Measurements from ENCODE around the gene RAB37.

RAB37 gene

DNA sequence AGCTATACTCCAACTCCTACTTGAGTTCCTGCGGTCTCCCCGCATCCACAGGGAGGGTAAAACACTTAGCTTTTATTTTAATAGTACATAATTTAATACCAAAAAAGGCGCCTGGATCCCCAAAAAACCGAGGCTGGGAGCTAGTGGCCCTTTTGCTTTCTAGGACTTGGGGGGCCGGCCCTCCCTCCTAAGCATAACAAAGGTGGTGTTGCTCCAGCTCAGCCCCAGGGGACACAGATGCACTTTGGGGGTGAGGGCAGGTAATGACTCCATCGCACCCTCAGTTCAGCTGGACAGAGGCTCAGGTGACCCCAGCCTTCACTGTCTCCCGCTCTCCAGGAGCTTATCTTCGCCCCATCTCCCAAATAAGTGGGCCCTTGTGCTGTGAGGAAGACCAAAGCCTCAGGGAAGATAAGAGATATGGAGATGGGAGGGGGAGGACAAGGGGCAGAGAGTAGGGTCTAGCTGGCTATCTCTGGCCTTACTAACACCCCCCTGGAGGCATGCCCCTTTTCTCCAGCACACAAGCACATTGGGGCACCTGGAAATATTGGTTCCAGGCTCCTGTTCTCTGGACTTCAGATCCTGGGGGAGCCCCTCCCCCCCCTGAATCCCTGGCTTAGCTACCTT, 8.6 kb downstream of the RAB37 start:
- Histone ChIP-seq H3K9ac (ENCODE audit: low read depth, low read length) (no peak overlapping the region; the same call in 1 of the 2 replicates), H3K36me3 (ENCODE audit: insufficient read depth, low read length) (no peaks in the 10 kb centered on the region), H3K9me3 (ENCODE audit: control insufficient read depth, insufficient read depth, low read length) (no peaks in the 10 kb centered on the region), H3K4me1 (ENCODE audit: insufficient read depth, low read length) (peaks cover 37% of the 10 kb centered on the region)

DNA sequence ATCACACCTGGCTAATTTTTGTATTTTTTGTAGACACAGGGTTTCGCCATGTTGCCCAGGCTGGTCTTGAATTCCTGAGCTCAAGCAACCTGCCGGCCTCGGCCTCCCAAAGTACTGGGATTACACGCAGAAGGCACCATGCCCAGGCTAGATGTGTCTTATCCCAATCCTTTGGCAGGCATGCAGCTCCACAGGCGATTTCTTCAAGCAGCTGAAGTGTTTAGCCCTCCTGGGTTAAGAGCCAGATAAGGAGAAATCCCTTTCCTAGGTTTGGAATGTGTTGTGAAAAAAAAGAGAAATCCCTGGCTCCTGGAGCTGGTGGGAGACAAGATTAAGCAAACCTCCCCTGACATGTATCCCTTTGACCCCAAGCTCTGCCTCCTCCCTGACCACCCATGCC, 9.3 kb downstream of the RAB37 start:
- Histone ChIP-seq H3K9me3 (ENCODE audit: control insufficient read depth, insufficient read depth, low read length) (no peaks in the 10 kb centered on the region), H3K9ac (ENCODE audit: low read depth, low read length) (no peak overlapping the region), H3K4me1 (ENCODE audit: insufficient read depth, low read length) (peaks cover 41% of the 10 kb centered on the region), H3K36me3 (ENCODE audit: insufficient read depth, low read length) (no peaks in the 10 kb centered on the region)

DNA sequence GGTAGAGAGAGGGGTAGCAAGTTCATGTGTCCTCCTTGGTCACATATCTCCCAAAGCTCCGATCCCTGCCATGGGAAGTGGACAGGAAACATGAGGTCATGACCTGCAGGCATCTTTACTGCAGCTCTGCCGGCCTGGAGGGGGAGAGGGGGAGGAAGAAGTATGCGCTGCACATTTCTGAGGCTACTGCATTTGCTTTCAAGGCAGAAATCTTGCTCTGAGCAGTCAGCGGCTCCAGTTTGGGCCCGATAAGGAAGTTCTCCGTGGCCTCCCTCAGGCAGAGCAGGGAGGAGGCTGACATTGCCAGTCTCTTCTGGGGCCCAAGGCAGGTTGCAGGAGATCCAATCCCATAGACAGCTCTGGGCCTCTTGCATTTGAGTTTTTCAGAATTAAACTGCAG, 9.9 kb downstream of the RAB37 start:
- Histone ChIP-seq H3K9ac (ENCODE audit: low read depth, low read length) (no peak overlapping the region), H3K36me3 (ENCODE audit: insufficient read depth, low read length) (no peaks in the 10 kb centered on the region), H3K9me3 (ENCODE audit: control insufficient read depth, insufficient read depth, low read length) (no peaks in the 10 kb centered on the region), H3K4me1 (ENCODE audit: insufficient read depth, low read length) (peaks cover 40% of the 10 kb centered on the region)

DNA sequence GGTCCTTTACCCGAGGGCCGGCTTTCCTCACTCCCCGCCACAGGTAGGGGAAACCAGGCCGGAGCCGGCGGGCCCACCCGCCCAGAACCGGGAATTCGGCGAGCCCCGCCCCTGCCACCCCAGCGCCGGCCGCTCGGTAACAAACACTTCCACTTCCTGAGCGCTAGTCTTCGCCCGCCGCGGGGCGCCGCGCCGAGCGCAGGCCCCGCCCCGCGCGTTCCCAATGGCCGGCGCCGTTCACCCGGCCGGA, 11.1 kb downstream of the RAB37 start:
- H3K9me3 ChIP-seq (ENCODE audit: control insufficient read depth, insufficient read depth, low read length), result no peaks in the 10 kb centered on the region
- peak overlapping the region; percentile 54; the same call in 1 of the 2 replicates for H3K9ac ChIP-seq (ENCODE audit: low read depth, low read length)
- H3K36me3 ChIP-seq (ENCODE audit: insufficient read depth, low read length), result no peaks in the 10 kb centered on the region
- peaks cover 40% of the 10 kb centered on the region for H3K4me1 ChIP-seq (ENCODE audit: insufficient read depth, low read length)

DNA sequence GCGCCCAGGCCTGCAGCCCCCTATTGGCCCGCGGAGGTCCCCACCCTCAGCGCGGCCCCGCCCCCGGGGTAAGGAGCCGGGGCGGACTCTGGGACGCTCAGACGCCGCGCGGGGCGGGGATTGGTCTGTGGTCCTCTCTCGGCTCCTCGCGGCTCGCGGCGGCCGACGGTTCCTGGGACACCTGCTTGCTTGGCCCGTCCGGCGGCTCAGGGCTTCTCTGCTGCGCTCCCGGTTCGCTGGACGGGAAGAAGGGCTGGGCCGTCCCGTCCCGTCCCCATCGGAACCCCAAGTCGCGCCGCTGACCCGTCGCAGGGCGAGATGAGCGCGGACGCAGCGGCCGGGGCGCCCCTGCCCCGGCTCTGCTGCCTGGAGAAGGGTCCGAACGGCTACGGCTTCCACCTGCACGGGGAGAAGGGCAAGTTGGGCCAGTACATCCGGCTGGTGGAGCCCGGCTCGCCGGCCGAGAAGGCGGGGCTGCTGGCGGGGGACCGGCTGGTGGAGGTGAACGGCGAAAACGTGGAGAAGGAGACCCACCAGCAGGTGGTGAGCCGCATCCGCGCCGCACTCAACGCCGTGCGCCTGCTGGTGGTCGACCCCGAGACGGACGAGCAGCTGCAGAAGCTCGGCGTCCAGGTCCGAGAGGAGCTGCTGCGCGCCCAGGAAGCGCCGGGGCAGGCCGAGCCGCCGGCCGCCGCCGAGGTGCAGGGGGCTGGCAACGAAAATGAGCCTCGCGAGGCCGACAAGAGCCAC, 11.6 kb downstream of the RAB37 start, which contains the start of gene NHERF1:
Gene NHERF1, plus strand, starts transcription at position 100 of the 750 bp plus-strand sequence. Its CDS starts 219 bp downstream, at position 319.
- no peaks in the 10 kb centered on the region for H3K36me3 ChIP-seq (ENCODE audit: insufficient read depth, low read length)
- H3K4me1 ChIP-seq (ENCODE audit: insufficient read depth, low read length), result peaks cover 40% of the 10 kb centered on the region
- peak within 1 kb of the TSS; percentile 93 for H3K9ac ChIP-seq (ENCODE audit: low read depth, low read length)
- H3K9me3 ChIP-seq (ENCODE audit: control insufficient read depth, insufficient read depth, low read length), result no peaks in the 10 kb centered on the region

DNA sequence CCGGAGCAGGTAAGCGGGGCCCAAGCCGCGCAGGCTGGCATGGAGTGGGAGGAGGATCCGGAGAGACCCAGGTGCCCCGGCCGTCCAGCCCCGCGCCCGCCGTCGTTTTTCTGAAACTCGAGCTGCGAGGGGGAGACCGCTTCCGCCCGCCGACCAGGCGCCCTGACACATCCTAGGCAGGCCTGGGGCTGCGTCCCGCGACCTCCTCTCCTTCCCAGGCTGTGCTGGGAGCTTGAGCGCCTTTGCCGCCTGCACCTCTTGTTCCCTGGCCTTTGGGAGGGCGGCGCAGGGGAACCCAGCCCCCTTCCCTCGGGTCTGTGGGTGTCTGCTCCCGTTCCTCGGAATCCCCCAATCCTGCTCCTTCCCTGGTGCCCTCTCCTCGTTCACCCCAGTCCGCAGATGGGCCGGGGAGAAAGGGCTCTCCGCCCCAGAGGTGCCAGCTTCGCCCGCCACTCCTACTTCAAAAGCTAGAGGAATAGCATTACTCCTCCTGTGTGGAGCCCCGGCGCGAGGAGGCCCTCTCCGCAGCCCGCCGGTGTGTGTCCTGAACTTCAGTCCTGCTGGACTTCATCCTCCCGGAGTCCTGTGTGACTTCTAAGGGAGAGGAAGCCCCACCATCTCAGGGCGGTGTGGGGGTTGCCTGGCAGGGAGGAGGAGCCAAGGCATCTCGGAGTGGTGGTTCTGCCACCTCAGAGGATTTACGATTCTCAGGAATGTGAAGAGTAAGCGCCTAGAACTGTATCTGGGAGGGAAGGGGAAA, 12.4 kb downstream of the RAB37 start:
- peaks cover 40% of the 10 kb centered on the region for H3K4me1 ChIP-seq (ENCODE audit: insufficient read depth, low read length)

DNA sequence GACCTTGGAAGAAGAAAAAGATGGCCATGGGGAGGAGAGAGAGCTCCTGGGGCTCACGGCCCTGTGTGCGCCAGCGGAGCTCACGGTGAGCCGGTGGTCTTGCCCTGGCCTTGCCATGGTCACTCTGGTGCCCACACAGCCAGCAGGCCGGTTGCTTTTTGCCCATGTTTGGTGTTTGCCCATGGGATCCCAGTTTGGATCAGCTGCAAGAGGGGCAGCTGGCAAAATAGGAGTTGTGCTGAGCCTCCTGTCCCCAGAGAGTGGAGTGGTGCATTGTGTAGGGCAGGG, 12.9 kb downstream of the RAB37 start:
- H3K36me3 ChIP-seq (ENCODE audit: insufficient read depth, low read length), result no peaks in the 10 kb centered on the region
- H3K9me3 ChIP-seq (ENCODE audit: control insufficient read depth, insufficient read depth, low read length), result no peaks in the 10 kb centered on the region
- peak overlapping the region; percentile 93; the same call in 1 of the 2 replicates for H3K9ac ChIP-seq (ENCODE audit: low read depth, low read length)
- H3K4me1 ChIP-seq (ENCODE audit: insufficient read depth, low read length), result peaks cover 40% of the 10 kb centered on the region

More for the DNA sequence above, 12.4 kb downstream of the RAB37 start:
- Histone ChIP-seq H3K36me3 (ENCODE audit: insufficient read depth, low read length) (no peaks in the 10 kb centered on the region), H3K9me3 (ENCODE audit: control insufficient read depth, insufficient read depth, low read length) (no peaks in the 10 kb centered on the region), H3K9ac (ENCODE audit: low read depth, low read length) (peak overlapping the region; percentile 93)

DNA sequence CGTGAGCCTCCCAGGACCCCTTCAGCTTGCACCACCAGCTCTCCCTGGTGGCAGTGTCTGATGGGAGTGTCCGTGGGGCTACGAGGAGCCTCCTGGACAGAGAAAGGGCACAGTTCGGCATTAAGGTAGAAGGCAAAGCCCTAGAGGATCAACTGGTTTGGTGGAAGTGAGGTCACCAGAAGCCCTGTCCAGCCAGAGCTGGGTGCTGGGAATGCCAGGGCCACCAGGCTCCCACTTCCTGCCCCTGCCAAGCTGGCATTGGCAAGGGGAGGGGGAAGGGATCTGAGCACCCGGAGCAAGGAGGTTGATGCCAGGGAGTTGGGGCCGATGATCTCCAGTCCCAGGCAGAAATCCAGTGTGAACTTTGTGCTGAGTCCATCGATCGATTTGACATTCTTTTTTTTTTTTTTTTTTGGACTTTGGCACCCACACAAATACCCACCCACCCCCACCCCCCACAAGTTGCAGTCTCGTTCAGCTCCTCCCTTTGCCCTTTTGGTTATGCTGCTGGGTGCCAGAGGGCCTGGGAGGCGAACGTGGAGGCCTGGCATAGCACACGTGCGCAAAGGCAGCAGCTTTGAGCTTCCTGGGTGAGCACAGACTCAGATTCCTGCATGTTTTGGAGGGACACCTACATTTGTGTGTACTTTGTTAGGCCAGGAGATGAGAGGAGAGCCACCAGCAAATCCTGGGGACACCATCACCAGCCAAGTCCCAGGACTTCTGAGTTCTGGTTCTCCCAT, 13.4 kb downstream of the RAB37 start:
- peak overlapping the region; percentile 93; the same call in 1 of the 2 replicates for H3K9ac ChIP-seq (ENCODE audit: low read depth, low read length)
- no peaks in the 10 kb centered on the region for H3K9me3 ChIP-seq (ENCODE audit: control insufficient read depth, insufficient read depth, low read length)
- H3K36me3 ChIP-seq (ENCODE audit: insufficient read depth, low read length), result no peaks in the 10 kb centered on the region
- peaks cover 38% of the 10 kb centered on the region for H3K4me1 ChIP-seq (ENCODE audit: insufficient read depth, low read length)

DNA sequence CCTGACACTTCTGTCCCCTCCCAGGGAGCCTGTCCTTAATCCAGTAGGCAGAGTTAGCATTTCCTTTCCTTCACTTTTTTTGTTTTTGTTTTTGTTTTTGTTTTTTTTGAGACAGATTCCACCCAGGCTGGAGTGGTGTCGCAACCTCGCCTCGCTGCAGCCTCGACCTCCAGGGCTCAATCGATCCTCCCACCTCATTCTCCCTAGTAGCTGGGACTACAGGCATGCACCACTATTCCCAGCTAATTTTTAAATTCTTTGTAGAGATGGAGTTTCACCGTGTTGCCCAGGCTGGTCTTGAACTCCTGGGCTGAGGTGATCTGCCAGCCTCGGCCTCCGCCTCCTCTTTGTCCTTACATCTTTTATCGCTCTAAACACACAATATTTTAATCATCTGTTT, 15.4 kb downstream of the RAB37 start:
- peaks cover 23% of the 10 kb centered on the region for H3K4me1 ChIP-seq (ENCODE audit: insufficient read depth, low read length)
- no peak overlapping the region for H3K9ac ChIP-seq (ENCODE audit: low read depth, low read length)
- no peaks in the 10 kb centered on the region for H3K36me3 ChIP-seq (ENCODE audit: insufficient read depth, low read length)
- H3K9me3 ChIP-seq (ENCODE audit: control insufficient read depth, insufficient read depth, low read length), result no peaks in the 10 kb centered on the region

DNA sequence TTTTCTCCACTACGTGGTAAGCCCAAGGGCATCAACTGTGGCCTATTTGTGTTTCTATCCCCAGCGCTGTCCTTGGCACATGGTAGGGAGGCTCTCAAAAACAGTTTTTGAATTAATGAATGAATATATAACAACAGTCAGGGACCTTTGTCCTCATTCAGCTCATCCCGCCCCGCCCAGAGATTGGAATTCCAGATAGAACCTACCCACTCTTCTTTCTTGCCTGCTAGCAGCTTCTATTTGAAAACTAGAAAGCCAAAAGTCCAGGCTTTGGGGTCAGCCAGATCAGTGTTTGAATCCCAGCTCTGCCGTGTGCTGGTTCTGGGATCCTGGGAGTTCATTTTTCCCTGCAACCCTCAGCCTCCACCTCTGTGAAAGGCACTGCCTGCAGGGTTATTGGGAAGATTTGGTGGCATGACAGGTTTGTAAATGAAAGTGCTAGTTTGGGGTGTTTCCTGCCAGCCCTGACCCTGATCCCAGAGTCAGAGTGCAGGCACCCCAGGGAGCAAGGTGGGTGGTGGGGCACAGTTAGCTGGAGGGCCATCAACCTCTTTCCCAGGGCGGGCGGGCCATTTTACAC, 15.9 kb downstream of the RAB37 start:
- Histone ChIP-seq H3K9me3 (ENCODE audit: control insufficient read depth, insufficient read depth, low read length) (no peaks in the 10 kb centered on the region), H3K36me3 (ENCODE audit: insufficient read depth, low read length) (no peaks in the 10 kb centered on the region), H3K9ac (ENCODE audit: low read depth, low read length) (no peak overlapping the region), H3K4me1 (ENCODE audit: insufficient read depth, low read length) (peaks cover 25% of the 10 kb centered on the region)

DNA sequence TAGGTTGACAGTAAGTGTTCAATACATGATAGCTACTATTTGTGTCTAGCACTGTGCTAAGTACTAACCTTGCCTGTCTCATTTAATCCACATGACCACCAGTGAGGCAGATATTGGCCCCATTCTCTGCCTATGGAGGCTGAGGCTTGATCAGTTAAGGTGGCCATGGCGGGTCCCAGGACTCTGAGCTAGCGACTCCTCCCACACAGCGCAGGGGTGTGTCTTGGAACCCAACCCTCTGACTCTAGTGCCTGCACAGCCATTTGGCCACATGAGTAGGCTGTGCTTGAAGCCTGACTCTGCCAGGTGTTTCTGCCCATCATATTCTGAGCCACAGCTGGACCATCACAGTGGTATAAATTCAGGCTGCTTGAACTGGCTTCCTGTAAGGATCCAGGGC, 17.8 kb downstream of the RAB37 start:
- H3K9ac ChIP-seq (ENCODE audit: low read depth, low read length), result no peak overlapping the region
- peaks cover 40% of the 10 kb centered on the region for H3K4me1 ChIP-seq (ENCODE audit: insufficient read depth, low read length)
- no peaks in the 10 kb centered on the region for H3K9me3 ChIP-seq (ENCODE audit: control insufficient read depth, insufficient read depth, low read length)
- H3K36me3 ChIP-seq (ENCODE audit: insufficient read depth, low read length), result no peaks in the 10 kb centered on the region

DNA sequence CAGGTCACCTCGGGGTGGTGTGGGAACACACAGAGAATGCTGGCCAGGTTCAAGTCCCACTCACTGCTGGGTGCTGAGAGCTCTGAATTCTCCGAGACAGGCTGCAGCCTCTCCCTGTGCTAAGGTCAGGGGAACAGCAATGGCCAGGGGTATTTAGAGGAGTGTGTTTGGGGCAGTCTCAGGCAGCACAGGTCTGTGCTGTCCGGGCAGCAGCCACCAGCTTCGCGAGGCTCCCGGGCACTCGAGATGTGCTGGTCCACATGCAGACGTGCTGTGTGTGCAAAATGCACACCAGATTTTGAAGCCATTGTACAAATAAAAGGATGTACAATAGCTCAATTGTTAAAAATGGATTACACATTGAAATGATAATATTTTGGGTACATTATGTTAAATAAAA, 18.5 kb downstream of the RAB37 start:
- no peaks in the 10 kb centered on the region for H3K36me3 ChIP-seq (ENCODE audit: insufficient read depth, low read length)
- peaks cover 42% of the 10 kb centered on the region for H3K4me1 ChIP-seq (ENCODE audit: insufficient read depth, low read length)
- no peaks in the 10 kb centered on the region for H3K9me3 ChIP-seq (ENCODE audit: control insufficient read depth, insufficient read depth, low read length)
- no peak overlapping the region for H3K9ac ChIP-seq (ENCODE audit: low read depth, low read length)

DNA sequence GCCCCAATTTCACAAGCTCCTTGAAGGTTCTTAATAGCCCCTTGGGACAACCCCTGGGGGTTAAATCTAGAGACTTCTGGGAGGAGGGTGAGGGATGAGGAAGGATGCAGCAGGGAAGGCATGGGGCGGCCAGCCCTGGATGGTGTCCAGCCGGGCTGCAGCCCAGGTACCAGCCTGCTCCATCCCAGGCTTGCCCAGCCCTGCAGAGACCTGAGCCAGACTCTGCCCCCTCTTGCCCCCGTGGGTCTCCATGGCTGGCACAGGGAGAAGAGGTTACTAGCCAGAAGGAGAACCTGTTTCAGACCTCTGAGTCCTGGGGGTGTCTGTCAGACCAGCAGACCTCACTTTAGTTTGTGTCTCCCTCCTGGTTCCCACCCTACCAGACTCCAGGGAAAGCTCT, 19.8 kb downstream of the RAB37 start:
- no peak overlapping the region for H3K9ac ChIP-seq (ENCODE audit: low read depth, low read length)

DNA sequence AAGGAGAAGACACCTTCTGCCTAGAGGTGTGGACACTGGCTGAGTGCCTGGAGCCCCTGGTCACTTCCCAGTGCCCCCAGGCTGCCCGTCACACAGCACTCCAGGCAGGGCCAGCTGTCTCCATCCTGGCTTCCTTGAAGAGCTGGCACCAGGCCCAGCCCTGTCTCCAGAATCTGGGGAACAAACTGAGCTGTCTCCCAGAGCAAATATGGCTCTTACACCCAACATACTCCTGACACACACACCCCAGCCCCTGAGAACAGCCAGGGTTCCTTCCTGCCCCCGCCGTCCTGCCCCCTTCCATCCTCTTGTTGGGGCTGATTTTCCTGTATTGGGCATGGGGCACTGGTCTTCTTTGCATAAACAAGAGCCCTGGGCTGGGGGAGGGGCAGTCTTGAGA, 20.4 kb downstream of the RAB37 start:
- Histone ChIP-seq H3K9ac (ENCODE audit: low read depth, low read length) (no peak overlapping the region), H3K36me3 (ENCODE audit: insufficient read depth, low read length) (no peaks in the 10 kb centered on the region), H3K4me1 (ENCODE audit: insufficient read depth, low read length) (peaks cover 42% of the 10 kb centered on the region), H3K9me3 (ENCODE audit: control insufficient read depth, insufficient read depth, low read length) (no peaks in the 10 kb centered on the region)

More for the DNA sequence above, 19.8 kb downstream of the RAB37 start:
- Histone ChIP-seq H3K4me1 (ENCODE audit: insufficient read depth, low read length) (peaks cover 45% of the 10 kb centered on the region), H3K9me3 (ENCODE audit: control insufficient read depth, insufficient read depth, low read length) (no peaks in the 10 kb centered on the region), H3K36me3 (ENCODE audit: insufficient read depth, low read length) (no peaks in the 10 kb centered on the region)

Data from ES-I3 (cell line).